Colon (tissue), 2 donors: Measurements from ENCODE around the gene CSNK2B.

ENCODE experiments used
- FAIRE-seq: peaks from 2 replicates; lab custom pipeline; 2012; peaks lifted over from hg19 to GRCh38; lab: Jason Lieb, UNC
- donor health status: control.
- donor health status: control.

CSNK2B gene

DNA sequence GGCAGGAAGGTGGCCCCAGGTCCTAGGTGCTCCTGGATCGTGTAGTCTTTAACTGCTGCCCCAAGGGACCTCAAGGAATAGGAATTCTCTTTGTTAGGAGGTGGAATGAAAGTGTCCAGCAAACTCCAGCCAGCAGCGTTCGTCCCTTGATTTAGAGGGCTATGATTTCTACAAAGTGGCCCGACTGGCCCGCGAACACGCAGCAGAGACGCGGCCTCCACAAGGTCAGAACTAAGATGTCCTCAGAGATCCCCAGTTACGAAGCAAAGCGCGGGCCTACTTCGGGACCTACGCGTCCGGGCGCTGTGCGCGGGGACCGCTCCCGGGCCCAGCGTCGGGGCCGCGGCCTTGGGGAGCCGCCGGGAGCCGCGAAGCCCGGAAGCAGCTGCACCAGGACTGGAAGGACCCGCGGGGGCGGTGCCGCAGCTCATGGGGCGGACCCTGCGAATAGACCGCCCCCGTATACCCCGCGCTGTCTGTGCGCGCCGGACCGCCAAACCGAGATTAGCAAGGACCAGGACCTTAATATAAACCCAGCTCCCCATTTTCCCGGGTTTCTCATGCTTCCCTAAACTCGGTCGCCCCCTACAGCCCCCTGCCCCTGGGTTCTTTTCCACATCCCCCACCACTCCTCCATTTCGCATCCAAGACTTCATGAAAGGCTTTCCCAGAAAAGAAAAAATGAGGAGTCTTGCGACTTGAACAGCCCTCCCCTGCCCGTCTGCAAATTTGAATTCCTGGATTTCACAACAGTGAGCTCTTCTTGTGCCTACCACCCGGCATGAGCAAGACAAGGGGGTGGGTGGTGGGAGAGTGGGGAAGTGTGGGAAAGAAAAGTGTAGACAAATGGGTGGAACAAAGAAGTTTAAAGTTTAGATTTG is 5.3 kb upstream of the CSNK2B start, which contains the start of gene C6orf47:
TSS of gene C6orf47 (minus strand) at position 398 of the 881 bp plus-strand sequence. CDS start 831 bp downstream, outside the sequence.
- FAIRE-seq, result no peak

DNA sequence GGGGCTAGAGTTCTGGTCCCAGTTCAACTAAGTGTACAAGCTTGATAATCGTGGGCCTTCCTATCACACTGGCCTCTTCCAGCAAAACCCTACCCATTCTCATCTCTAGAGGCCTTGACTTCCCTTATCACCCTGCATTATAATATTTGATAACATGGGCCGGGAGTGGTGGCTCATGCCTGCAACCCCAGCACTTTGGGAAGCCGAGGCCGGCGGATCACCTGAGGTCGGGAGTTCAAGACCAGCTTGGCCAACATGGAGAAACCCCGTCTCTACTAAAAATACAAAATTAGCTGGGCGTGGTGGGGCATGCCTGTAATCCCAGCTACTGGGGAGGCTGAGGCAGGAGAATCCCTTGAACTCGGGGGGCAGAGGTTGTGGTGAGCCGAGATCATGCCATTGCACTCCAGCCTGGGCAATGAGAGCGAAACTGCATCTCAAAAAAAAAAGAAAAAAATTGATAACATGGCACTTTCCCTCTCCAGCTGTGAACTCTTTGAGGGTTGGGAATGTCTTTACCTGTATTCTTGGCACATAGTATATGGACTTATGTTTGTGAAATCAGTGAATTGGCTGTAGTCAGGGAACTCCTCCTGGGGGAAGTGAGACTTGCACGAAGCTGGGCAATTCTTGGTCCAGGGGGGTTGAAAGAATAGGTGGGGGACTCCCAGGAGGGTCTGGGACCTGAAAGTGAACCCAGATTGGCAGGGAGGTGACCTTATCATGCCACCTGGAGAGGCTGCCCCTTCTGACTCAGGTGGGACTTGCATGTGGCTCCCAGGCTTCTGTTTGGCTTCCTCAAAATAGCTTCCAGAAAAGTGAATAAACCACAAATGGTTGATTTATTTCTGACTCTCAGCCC is 4.4 kb upstream of the CSNK2B start:
- FAIRE-seq, result no peak

DNA sequence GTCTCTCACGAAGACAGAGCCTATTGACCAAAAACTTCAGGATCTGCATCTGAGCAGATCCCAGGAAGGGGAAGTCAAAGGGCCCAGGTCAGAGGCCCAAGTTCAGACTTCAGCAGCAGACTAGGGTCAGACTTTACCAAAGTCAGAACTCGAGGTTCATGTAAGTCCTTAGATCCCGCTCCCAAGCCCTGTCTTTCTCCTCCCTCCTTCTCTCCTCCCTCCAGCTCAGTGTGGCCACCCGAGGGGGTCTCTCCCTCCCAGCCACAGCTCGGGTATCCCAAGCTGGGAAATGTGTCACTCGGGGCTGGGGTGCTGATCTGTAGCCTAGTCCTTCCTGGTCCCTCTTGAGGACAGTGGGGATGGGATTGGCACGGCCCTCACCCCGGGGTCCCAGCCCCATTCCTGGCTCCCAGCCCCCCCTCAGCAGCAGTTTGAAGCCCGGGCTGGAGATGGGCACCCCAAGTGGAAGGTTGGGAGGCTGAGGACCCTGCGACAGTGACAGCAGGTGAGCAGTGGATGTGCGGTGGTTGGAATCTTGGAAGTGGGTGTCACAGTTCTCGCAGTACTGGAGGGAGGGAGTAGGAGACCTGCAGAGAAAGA is 3.7 kb upstream of the CSNK2B start:
- no peak for FAIRE-seq

DNA sequence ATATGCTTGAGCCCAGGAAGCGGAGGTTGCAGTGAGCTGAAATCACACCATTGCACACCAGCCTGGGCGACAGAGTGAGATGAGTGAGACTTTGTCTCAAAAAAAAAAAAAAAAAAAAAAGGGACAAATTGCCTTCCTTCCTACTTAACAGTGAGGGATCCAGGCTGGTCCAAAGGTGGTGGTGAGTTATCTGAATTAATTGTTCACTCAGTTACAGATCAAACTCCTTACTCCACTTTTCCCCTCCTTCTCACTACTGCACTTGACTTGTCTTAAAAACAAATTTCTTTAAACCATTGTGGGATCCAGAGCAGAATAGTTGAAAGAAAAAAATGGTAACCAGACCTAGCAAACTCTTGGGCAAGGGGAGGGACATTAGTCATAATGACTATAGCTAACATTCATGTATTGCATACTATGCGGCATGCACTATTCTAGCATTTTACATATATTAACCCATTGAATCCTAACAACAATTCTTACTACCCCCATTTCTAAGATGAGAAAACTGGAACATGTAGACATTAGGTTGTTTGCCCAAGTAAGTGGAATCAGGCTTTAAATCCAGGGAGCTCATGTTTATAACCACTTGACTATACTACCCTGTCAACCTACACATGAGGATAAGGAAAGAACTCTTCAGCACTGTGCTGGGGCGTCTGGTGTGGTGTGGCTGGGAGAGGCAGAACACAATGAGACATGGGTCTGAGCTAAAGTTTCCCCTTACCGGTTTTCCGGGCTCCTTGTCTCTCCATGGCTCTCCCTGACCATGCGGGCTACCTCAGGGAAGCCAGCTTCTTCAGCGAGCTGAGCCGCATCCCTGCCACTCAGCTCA is 2.5 kb upstream of the CSNK2B start:
- no peak for FAIRE-seq

DNA sequence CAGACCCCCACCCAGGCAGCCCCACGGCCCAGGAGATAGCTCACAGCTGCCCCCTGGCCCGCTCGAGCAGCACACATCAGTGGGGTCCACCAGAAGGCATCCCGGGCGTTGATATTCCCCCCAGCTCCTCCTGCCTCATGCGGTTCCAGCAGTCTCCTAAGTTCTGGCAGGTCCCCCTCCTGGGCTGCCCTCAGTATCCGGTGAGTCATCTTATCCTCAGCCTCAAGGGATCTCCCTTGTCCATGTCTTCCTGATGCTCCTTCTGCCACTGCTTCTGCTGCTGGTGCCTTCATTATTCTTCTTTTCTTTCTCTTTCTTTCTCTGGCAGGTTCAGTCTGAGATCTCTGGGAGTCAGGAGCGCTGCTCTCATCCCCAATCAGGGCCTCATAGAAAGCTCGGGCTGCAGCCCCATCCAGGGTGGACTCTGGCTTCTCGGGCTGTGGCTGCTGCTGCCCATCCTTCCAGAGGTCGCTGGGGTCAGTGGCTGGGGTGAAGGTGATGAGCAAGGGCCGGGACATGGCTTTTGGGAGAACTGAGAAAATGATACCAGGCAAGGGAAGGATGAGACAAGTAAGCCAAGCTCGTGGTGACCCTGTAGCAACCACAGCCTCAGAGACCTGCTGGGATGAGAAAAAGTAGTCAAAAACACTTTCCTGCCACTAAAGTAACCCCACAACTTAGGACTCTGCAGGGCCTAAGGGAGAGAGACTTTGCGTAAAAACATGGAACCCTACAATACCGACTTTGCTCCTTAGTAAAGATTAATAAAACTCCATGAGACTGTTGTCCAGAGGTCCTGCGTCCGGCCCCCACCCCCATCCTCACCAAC is 1.7 kb upstream of the CSNK2B start:
- FAIRE-seq, result no peak

DNA sequence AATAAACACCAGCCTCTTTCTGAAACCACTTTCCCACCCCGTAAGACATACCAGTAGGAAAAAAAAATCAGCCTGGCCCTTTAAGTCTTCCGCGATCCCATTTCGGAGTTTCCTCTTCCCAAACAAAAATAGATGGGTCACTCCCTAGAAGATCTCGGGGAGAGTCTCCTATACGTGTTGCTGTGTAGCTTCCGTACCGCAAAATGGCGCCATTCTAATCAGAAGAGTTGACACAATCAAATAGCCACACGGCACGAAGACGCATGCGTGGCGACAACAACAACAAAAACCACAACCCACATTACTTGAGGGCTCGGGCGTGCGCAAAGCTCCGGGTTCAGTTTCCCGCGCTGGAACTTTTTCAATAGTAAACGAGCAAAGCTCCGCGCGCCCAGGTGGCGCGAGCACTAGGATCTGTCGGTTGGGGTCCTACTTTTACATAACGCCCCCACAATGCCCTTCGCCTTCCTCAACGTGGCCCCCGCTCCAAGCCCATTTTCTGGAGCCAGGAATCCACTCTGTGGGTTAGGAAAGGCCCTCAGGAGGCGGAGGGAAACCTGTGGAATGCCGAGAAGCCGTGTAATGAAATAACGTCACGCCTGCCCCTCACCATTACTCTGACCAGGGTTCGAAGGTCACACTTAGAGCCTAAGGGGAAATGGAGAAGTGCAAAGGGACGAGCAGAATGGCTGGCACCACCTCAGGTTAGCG is 935 bp upstream of the CSNK2B start, which contains the start of gene GPANK1:
TSS of gene GPANK1 (minus strand) at position 208 of the 711 bp plus-strand sequence. CDS start 519 bp downstream, outside the sequence.
- no peak for FAIRE-seq

DNA sequence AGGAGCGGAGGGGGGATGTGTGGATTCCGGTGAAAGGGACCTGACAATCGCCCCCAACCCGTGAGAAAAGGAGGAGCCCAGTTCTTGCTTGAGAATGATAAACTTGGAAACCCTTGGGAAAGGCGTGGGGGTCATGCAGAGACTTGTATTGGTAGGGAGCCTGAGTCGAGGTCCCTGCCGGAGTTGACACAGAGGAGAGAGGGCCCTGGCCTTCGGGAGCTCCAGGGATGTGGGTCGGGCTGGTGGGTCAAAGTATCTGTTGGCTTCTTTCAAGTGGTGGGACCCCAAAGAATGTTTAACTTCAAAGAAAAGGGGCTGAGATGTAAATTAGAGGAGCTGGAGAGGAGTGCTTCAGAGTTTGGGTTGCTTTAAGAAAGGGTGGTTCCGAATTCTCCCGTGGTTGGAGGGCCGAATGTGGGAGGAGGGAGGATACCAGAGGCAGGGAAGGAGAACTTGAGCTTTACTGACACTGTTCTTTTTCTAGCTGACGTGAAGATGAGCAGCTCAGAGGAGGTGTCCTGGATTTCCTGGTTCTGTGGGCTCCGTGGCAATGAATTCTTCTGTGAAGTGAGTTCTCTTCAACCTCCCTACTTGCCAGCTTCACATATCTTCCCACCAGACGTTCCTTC is 571 bp downstream of the CSNK2B start:
- no peak for FAIRE-seq

DNA sequence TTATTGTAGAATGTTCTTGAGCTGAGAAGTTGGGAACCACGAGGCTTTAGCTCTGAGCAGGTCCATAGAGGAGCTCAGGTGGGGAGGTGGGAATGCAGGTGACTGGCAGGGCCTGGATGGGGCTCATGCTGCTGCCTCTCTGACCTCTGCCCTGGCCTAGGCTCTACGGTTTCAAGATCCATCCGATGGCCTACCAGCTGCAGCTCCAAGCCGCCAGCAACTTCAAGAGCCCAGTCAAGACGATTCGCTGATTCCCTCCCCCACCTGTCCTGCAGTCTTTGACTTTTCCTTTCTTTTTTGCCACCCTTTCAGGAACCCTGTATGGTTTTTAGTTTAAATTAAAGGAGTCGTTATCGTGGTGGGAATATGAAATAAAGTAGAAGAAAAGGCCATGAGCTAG is 3.8 kb downstream of the CSNK2B start, which contains the start of gene LY6G5B:
TSS of gene LY6G5B (plus strand) at position 301 of the 400 bp plus-strand sequence. CDS start 975 bp downstream, outside the sequence.
- FAIRE-seq, result no peak

DNA sequence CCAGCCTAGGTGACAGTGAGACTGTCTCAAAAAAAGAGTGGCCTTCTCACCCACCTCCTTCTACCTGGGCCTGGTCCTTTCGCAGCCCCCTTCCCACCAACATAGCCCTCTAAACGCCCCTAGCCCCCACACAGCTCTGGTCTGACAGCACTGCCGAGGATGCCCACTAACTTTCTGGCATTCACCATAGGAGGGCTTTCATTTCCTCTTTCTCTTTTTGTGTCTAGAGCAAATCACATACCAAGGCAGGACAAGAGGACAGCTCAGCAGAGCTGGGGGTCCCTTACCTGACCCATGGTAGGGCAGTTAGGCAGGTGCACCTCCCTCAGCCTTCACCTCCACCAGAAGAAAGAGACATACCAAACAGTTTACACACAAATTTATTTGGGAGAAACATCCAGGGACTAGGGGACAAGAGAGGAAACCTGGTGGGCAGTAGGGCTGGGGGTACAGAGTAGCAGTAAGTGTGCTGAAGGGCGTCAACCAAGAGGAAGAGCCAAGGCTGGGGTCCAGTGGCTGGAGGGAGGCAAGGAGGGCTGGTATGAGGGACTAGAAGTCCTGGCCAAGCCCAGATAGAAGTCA is 10.5 kb downstream of the CSNK2B start:
- no peak for FAIRE-seq

DNA sequence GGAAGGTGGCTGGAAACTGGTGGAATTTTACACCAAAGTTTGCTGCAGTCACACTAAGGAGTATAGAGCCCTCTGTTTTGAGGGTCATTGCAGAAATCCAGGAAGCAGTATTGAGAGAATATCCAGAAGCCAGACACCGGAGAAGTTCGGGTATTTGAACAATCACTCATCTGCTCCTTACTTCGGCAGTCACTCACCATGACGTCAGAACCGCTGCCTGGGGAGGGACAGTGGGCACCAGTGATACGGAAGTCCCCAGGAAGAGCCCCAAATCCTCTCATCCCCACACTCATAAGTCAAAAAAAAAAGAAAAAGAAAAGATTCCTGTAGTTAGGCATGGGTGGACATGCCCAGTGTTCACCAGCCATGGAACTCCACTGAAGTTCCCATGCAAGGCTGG is 11.0 kb downstream of the CSNK2B start:
- FAIRE-seq, result no peak

DNA sequence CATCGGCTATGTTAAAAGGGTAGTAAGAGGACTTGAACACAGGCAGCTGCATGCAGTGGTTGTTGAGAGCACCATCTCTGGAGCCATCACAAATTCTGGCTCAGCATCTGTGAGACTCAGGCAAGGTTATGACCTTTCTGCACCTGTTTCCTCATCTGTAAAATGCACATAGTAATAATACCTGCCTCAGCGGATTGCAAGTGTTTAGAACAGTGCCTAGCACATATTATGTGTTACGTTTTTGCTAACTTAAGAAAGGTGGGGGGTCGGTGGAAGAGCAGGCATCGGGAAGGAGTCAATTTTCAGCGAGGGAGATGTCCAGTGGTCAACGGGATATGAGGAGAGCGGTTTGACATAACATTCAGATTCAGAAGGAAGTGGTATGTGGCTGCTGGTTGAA is 12.1 kb downstream of the CSNK2B start:
- FAIRE-seq, result no peak

DNA sequence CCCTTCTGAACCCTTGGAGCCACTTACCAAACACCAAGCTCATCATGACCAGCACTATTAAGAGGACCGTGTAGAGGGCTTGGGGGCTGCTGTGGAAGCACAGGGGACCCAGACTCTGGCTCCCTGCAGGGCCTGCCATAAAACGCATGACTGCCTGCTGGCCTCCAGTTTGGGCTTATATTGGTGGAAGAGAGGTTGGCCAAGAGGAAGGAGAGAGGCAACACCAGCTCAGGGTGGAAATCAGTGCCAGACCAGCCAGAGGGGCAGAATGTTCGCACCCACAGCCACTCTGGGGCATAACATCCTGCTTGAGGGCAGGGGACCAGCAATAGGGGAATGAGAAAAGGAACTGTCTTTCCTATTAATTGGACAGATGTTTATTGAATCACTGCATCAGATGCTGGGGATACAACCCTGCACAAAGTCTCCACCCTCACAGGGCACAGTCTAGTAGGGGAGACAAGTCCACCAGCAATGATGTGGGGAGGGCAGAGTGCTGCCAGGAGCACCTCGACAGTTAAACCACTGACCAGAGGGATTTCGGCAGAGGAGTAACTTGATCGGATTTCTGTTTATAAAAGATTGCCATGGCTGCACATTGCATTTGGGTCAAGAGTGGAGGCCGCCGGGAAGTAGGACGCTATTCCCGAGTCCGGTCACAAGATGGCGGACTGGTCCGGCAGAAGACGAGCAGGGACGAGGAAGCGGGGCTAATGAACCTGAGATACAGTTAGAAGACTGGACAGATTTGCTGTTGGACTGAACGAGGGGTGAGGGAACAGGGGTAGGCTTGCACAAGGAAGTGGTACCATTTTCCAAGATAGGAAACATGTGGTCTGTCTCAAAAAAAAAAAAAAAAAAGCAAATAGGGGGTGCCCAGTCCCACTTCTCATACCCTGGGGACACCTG is 14.6 kb downstream of the CSNK2B start, which contains the start of gene LY6G5C:
TSS of gene LY6G5C (minus strand) at position 842 of the 909 bp plus-strand sequence. CDS start at position 148, 694 bp downstream.
- FAIRE-seq, result no peak

DNA sequence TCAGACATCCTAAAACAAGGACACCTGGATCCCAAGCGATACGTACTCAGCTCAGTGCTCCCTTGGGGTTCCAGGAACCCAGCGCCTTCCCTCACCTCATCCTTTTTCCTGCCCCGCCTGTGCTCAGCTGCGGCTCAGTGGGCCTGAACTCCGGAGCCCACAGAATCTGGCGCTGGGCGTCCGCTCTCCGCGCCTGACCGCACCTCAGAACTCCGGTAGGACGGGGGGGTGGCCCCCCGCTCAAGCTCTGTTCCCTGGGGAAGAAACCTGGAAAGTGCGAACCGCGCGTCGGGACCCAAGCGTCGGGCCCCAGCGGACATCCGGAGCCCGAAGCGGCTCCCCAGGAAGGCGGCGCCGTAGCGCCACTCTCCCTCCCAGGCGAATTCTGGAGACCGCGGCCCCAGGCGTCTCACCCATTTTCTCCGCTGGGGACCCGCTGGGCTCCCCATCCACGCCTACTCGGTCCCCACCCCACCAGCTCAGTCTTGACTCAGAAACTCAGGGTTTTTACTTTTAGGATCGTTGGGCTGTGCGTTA is 15.3 kb downstream of the CSNK2B start:
- FAIRE-seq, result no peak

DNA sequence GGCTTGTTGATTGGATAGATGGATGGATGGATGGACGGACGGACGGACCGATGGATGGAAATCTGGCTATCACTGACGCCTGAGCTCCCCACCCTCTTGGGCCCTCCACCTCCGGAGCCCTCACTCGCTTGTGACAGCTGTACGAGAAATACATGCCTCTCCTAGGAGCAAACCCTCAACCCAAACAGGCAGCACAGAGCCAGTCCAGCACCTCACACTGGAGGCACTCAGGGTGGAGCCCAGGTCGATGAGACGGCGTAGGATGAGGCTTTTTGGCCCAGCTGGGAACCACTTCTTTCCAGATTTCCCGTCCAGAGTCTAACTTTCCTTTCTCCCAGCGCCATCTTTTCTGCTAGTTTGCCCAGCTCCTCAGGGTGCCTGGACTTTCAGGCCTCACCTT is 17.7 kb downstream of the CSNK2B start:
- FAIRE-seq, result no peak

DNA sequence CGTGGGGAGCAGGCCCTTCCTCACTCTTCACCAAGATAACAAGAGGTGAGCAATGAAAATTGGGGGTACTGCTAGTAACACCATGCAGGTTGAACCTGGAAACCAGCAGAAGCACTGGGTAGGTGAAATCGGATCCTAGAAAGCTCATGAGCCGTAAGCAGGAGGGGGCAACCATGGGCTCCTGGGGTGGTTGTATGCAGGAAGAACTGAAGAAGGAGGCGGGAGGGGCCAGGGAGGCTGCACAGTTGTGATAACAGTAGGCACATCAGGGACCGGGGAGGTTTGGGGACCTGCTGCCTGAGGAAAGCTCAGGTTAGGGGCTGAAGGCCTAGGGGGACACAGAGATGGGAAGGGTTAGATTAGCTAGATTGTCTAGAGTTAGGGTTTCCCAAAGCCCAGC is 20.6 kb downstream of the CSNK2B start:
- no peak for FAIRE-seq

DNA sequence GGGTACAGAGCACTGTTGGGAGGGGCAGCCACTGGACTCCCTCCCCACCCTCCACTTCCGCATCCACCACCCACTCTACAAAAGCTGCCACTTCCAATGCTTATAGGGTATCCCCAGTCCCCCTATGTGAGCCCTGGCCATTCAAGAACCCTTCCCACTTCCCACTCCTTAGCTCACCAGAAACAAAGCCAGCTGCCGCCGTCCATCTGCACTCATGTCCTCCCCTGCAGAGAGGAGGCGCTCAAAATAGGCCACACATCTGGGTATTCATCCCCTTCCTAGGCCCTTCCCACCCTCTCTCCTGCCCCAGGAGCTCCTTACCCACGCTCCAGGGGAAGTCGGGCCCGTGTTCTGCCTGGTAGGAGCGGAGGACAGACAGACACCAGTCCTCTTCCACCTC is 21.4 kb downstream of the CSNK2B start:
- FAIRE-seq, result no peak
